ENCODE results near the gene CRY2. TPM values are rescaled to one million over a fixed set of nuclear protein-coding genes. Genes with fewer than 3 reads are reported as not detected.

CRY2 gene
- total and polyA plus RNA-seq, 2 of the 13 experiments (the other 11 are each of a cell fraction or from before 2014, with no cell fraction given), result 10.1 to 12.2 TPM

GRCh38 chr11:45917623-45918330, 70.5 kb downstream of the CRY2 start, which contains the start of gene PEX16 (continued):
- TF ChIP-seq ZNF543 (CRISPR knock-in tag; IDR thresholded peaks at IDR 0.05) (peak; percentile 37; the same call in 1 of the 2 replicates), AKAP8 (CRISPR knock-in tag; IDR thresholded peaks at IDR 0.05) (no peak; the same call in 1 of the 2 replicates), ZNF34 (CRISPR knock-in tag; IDR thresholded peaks at IDR 0.05; ENCODE audit: borderline replicate concordance) (peak; percentile 37; the same call in 1 of the 2 replicates), ZBTB42 (CRISPR knock-in tag; IDR thresholded peaks at IDR 0.05) (0 out of 2 replicates have a peak, but pooled peaks have one; percentile 28), ZNF121 (CRISPR knock-in tag; IDR thresholded peaks at IDR 0.05) (no peak), ZBTB21 (CRISPR knock-in tag; IDR thresholded peaks at IDR 0.05) (no peak), ZNF672 (CRISPR knock-in tag; IDR thresholded peaks at IDR 0.05) (no peak), SCMH1 (CRISPR knock-in tag; IDR thresholded peaks at IDR 0.05; ENCODE audit: borderline replicate concordance) (no peak), ZNF674 (CRISPR knock-in tag; IDR thresholded peaks at IDR 0.05; ENCODE audit: low read depth) (0 out of 2 replicates have a peak, but pooled peaks have one; percentile 55), SOX5 (CRISPR knock-in tag; IDR thresholded peaks at IDR 0.05; ENCODE audit: borderline replicate concordance) (0 out of 2 replicates have a peak, but pooled peaks have one; percentile 29), ZNF597 (CRISPR knock-in tag; IDR thresholded peaks at IDR 0.05) (no peak), MTERF4 (CRISPR knock-in tag; IDR thresholded peaks at IDR 0.05) (no peak), ZNF776 (CRISPR knock-in tag; IDR thresholded peaks at IDR 0.05) (no peak), ZNF496 (CRISPR knock-in tag; IDR thresholded peaks at IDR 0.05; ENCODE audit: insufficient replicate concordance) (no peak), ZFP62 (CRISPR knock-in tag; IDR thresholded peaks at IDR 0.05) (no peak), ZBTB14 (CRISPR knock-in tag; IDR thresholded peaks at IDR 0.05) (0 out of 2 replicates have a peak, but pooled peaks have one; percentile 31), TRIM22 (IDR thresholded peaks at IDR 0.05) (no peak), ZFYVE20 (CRISPR knock-in tag; IDR thresholded peaks at IDR 0.05; ENCODE audit: borderline replicate concordance, low read depth) (no peak), SUZ12 (IDR thresholded peaks at IDR 0.05; ENCODE audit: low read depth, low read length) (no peak), STAG1 (CRISPR knock-in tag; IDR thresholded peaks at IDR 0.05) (no peak), ZNF800 (CRISPR knock-in tag; IDR thresholded peaks at IDR 0.05) (no peak), ZNF773 (CRISPR knock-in tag; IDR thresholded peaks at IDR 0.05; ENCODE audit: borderline replicate concordance) (no peak), MZF1 (CRISPR knock-in tag; IDR thresholded peaks at IDR 0.05; ENCODE audit: borderline replicate concordance) (no peak), PRMT3 (CRISPR knock-in tag; IDR thresholded peaks at IDR 0.05; ENCODE audit: borderline replicate concordance, low read depth) (no peak)

Measured in HepG2 (cell line).